Amniotic stem cell (primary cell): ENCODE data around the gene DEGS2.

Source experiments
- DNase-seq: peaks from one replicate; lab custom pipeline; 2025; lab: John Stamatoyannopoulos, UW

The DEGS2 gene

GRCh38 chr14:100131181-100131580, 28.3 kb downstream of the DEGS2 start:
- no peak for DNase-seq

- DNase-seq = no peak
These were observed 28.9 kb downstream of the DEGS2 start for GRCh38 chr14:100130521-100130920.

DNA sequence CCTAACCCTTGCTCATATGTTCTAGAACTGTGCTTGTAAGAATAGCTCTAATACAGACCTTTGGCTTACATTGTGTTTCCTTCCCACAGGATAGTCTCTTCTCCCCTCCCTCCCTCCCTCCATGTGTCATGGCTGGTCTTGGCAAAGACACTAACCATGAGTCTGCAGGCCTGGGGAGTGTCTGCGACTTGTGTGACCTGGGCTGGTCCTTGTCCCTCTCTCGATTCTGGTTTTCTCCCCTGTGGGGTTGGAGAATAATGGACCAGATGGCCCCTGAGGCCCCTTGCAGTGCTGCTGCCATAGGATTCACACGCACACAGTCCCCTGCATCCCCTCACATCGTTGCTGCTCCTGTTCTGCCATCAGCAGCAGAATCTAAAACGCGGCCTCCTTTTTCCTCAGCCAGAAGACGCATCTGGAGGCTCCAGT, 30.3 kb downstream of the DEGS2 start:
- DNase-seq = no peak

DNA sequence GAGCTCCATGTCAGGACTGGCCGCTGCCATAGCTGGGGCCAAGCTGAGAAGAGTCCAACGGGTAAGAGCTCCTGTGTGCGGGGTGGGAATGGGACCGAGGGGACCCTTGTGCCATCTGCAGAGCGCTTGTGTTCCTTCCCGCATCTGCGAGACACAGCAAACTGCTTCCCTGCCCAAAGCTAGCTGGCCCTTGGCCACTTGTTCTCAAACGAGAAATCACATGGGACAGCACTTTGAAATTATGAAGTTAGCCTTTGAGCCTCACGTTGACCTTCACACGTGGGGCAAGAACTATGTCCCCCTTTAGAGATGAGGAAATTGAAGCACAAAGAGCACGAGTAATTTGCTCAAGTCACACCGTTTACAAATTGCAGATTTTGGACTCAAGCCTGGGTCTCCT, 30.8 kb downstream of the DEGS2 start:
- DNase-seq = no peak

DNA sequence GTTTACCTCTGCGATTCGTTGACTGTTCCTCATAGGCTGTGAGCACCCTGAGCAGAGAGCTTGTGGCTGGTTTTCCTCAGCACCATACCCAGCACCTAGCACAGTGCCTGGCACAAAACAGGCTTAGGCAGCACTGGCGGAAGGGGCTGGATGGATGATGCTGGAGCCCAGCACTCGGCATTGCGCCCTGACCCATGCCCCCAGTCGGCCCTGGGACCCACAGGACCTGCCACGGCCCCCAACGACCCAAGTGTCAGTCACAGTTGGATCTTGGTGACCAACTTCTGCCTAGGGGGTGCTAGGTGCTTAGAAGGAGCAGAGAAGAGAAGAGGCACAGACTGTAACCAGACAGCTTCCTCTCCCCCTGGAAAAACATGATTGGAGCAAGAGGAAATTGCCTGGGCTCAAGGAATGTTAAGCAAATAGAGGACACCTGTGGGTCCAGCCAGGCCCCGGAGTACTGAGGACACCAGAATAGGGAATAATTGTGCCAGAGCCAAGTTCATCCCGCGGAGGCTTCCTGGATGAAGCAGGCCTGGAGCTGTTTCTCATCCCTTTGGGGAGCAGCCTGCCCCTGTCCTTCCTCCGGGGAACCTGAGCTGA, 31.5 kb downstream of the DEGS2 start:
- DNase-seq = no peak

- no peak for DNase-seq
These were observed 33.0 kb downstream of the DEGS2 start for GRCh38 chr14:100126401-100126800.

GRCh38 chr14:100124551-100125088, 34.8 kb downstream of the DEGS2 start:
- DNase-seq = no peak

DNA sequence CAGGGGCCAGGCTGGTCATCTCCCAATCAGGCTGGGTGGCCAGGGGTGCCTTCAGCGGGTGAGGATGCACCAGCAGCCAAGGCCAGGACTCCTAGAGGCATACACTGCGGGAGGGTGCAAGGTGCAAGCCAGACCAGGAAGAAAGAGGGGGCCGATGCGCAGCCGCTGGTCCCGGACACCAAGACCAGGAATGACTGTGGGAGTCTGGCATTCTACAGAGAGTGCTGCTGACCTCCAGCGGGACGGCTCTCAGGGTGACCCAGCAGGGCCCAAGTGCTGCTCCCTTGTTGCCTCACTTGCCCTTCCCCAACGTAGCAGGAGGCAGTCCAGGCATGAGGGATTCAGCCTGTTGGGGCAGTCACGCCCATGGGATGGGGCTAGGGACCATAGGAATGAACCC, 35.8 kb downstream of the DEGS2 start:
- DNase-seq = no peak

DNA sequence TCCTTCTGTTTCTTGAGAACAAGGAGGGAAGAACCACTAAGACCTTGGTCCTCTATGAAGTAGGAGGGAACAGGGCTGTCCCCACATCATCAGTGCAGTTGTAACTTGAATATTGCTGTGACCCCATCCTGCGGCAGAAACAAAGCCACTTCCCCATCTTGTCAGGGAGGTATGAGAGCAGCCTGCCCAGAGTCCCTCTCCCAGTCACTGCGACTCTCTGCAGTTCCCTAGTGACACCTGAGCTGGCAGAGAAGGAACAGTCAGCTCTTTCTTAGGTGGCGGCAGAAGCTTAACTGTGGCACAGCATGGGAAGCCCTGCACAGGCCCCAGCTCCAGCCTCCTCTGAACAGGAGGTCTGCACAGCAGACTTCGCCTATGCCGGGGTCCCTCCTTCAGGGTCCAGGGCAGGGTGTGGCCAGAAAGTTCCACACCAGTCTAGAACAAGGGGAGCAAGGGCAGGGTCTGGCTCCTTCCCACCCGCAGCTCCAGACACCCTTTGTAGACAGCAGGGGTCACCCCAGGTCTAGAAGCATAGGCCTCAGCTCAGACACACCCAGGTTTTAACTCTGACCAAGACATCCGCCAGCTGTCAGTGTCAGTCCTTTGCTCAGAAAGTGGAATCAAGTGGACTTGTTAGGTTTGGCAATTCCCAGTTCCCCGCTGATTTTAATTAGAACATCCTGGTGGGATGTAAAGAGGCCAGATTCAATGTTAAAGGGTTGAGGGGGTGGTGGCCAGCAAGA, 36.8 kb downstream of the DEGS2 start:
- DNase-seq = no peak

DNA sequence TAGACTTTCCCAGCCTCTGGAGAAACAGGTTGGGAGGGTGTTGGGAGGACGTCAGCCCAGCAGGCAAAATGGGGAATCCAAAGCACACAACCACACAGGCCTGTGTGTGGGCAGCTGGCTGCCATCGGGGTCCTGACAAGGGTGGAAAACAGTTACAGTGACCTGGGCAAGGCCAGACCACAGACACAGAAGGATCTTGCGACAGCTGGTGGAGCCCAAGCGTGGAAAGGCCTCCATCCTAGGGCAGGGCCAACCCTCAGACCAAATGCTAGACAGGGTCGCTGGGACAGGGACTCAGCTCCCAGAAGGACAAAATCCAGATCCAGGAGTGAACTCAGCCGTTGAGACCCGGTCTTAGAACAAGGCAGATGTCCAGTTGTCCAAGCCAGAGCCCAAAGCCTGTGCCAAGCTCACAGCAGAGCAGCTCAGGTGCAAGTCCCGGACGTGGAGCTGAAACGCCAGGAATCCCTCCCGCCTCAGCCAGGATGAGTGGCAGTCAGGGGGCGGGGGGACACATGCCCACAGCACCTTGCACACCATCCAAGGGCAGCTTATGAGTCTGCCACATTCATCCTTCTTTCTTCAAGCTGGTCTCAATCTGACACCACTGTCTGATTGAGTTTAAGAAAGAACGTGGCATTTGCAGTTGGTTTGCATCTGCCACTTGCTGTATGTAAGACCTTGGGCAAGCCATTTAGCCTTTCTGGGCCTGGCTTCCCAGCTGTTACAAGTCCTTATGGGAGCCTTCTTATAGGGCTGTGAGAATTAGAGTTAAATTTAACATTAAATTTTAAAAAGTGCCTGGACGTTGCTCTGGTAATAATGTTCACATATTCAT, 37.6 kb downstream of the DEGS2 start:
- DNase-seq = no peak

DNA sequence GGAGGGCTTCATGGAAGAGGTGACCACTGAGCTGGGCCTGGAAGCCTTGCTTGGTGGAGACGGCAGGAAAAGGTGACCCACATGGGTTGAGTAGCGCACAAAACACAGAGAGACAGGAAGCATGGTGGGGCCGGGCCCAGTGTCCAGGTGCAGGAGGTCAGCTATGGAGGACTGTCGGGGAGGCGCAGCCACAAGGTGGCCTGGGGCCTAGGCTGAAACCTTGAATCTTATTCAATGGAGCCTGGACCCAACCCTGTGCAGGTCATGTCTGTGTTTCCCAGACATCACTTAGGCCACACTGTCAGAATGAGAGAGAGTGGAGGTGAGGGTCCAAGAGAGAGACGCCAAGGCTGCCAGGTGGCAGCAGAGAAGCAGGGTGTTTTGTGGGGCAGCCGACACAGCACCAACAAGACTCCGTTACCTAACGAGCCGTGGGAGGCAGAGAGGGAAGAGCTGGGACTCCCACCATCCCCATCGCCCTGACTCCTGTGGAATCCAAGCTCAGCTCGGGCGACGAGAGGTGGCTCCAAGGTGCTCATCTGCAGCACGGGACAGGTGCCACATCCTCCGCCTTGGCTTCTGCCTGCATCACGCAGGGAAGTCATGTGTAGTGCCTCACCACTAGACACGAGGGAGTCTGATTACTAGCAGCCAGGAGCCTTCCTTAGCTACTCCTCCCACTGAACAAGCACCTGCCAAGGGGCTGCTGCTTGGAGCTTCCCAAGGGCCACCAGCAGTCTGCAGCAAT, 38.7 kb downstream of the DEGS2 start:
- DNase-seq = no peak

- no peak for DNase-seq
These were observed 40.2 kb downstream of the DEGS2 start for GRCh38 chr14:100119251-100119650.

DNA sequence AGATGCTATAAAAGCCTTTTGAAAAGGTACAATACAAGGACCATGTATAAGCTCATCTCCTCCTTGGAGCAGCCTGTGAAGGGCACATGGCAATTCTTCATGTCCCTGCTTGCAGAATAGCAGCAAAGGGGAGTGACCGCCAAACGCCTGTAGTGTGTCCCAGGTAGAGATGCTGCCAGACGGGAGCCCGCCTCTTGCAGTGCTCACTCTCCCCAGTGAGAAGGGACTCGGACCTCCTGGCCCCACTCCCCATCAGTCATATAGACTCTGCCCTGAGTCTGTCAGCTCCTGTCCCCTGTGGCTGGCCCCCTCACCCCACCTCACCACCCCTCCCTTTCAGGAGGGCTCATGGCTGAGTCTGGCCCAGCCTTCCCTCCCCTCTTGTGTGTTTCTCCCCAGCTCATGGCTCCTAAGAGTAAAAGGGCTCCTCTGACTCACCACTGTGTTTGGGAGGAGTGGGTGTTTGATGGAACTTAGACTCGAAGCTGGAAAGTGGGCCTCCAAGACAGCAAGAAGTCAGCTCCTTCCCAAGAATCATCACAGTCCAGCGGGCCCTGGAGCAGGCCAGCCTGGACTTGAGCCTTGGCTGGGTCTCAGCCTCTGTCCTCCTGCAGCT, 40.9 kb downstream of the DEGS2 start:
- DNase-seq = no peak

DNA sequence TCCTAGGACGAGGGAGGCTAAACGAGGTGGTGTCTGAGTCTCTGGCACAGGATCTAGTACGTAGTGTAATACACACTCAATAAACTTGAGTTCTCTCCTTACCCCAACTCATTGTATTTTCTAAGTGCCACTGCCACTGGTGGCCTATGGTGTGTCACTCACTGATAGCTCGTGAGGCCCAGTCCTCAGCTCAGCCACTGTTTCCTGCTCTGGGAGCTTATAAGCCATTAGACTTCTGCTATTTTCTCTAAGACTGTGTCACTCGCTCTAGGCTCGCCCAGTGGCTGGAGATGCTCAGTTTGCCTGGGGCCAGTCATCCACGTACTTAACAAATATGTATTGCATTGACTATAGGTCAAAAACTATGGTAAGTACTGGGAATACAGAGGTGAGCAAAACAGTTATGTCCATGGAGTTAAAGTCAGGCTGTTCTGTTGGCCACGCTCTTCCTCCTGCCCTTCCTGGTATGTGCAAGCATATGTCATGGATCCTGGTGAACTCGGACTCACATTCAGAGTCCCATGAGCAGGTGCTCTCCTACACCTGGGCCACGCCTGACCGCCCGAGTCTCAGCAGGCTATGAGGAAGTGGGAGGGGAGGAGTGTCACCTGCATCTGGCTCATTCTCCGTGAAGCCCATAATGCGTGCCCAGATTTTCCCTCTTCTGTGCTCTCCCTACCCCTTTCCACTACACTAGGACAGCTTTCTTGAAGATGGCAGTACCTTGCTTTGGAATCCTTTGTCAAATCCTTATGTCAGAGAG, 41.6 kb downstream of the DEGS2 start:
- no peak for DNase-seq

DNA sequence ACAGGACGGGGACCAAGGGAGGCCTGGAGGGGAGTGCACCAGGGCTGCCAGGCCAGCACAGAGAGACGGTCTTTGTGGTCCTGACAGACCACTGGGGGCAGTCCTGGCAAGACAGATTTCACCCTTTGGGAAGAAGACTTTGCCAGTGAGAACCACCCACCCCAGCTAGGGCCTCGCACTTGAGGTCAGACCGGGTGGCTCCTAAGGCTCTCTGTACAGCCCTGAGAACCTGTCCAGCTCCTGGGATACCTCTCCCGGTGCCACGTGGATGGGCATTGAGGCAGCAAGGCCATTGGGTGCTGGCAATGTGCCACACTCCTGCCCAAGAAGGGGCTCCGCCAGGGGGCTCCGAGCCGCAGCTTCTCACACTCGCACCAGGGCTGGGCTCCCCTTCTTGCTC, 42.4 kb downstream of the DEGS2 start:
- DNase-seq = no peak

DNA sequence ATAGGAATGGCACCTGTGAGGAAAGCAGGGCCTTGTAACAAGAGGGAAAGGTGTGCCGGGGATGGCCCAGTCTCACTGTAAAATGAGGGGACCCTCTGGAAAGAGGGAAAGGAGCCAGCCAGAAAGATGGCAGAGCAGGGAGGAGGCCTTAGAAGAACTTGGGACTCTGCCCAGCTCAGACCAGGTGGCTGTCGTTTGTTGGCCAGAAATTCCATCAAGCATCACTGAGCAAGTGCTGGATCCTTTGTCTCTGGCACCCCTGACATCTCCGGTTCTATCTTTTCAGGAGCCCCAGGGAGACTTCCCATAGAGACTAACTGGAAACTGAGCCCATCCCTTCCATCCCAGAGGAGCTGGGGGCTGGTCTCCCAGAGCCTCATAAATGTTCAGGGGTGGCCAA, 43.3 kb downstream of the DEGS2 start:
- DNase-seq = no peak

GRCh38 chr14:100115726-100116125, 43.7 kb downstream of the DEGS2 start:
- no peak for DNase-seq

DNA sequence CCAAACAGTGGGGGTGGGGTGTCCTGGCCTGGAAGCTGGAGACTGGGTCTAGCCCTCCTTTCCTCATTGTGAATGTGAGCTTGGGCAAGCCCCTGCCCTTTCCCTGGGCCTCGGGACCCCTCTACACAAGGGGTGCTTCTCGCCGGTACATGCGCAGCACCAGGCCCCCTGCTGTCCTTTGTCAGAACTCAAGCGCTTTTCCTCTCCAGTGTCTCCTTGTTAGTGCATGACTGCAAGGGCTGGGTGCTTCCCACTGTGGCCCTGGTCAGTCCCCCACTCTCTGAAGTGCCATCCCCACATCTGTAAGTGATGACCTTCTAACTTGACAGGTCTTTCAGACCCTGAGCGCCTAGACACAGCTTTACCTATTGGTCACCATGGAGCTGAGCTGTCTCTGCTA, 44.2 kb downstream of the DEGS2 start:
- DNase-seq = no peak

- no peak for DNase-seq
These were observed 45.2 kb downstream of the DEGS2 start for GRCh38 chr14:100114109-100114765.
